ENCODE measurements around the gene SBK2. TPM values are rescaled to one million over a fixed set of nuclear protein-coding genes. Genes with fewer than 3 reads are reported as not detected.

Gene SBK2
- total RNA-seq, 4 donors from 2014 or later = not detected

DNA sequence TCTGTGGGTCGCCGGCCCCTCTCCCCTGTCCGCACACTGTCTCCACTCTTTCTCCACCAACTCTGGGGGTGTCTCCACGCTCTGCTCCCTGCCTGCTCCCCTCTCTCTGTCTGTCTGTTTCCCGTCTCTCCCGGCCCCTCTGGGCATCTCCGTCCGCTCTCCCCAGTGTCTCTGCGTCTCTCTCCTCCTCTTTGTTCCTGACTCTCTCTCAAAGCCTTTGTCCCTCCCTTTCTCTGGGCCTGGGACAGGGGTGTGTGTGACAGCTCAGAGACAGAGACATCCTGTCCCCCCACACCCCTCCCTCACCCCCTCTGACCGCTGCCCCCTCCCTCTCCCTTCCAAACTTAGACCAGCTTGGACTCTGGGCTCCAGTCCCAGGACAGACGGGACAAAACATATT lies 9.1 kb upstream of the SBK2 start:
- peak overlapping the region in 2 of 4 donors; percentile 63 to 67 for H3K27ac ChIP-seq
- DNase-seq = no peak
- no peaks in the 10 kb centered on the region for H3K9me3 ChIP-seq
- H3K36me3 ChIP-seq = no peaks in the 10 kb centered on the region
- H3K4me1 ChIP-seq = peaks cover 0 to 6% (median 0%) of the 10 kb centered on the region in 4 donors
- TF ChIP-seq, protein P1, sequence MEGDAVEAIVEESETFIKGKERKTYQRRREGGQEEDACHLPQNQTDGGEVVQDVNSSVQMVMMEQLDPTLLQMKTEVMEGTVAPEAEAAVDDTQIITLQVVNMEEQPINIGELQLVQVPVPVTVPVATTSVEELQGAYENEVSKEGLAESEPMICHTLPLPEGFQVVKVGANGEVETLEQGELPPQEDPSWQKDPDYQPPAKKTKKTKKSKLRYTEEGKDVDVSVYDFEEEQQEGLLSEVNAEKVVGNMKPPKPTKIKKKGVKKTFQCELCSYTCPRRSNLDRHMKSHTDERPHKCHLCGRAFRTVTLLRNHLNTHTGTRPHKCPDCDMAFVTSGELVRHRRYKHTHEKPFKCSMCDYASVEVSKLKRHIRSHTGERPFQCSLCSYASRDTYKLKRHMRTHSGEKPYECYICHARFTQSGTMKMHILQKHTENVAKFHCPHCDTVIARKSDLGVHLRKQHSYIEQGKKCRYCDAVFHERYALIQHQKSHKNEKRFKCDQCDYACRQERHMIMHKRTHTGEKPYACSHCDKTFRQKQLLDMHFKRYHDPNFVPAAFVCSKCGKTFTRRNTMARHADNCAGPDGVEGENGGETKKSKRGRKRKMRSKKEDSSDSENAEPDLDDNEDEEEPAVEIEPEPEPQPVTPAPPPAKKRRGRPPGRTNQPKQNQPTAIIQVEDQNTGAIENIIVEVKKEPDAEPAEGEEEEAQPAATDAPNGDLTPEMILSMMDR (IDR thresholded peaks at IDR 0.05) = no peak
- no peak for TF ChIP-seq POLR2A (IDR thresholded peaks at IDR 0.05)
- H3K27me3 ChIP-seq = no peaks in the 10 kb centered on the region
- H3K4me3 ChIP-seq = no peak overlapping the region

DNA sequence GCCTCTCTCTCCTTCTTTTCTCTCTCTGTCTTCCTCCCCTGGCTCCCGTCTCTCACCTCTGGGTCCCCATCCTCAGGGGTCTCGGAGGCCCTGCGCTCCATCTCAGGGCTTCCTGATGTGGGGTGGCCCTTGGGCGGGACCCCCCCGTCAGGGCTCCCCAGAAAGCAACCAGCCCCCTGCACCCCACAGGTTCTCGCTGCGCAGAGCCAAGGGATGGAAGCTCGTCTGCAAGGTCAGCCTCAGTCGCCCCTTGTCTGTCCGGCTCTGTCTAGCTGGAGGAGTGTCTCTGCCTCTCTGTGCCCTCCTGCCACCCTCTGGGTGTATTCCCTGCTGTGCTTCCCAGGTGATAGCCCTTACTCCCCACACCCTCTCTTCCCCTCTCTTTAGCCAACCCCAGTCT lies 8.5 kb upstream of the SBK2 start, which contains the start of gene SBK3:
Gene SBK3, minus strand, starts transcription at position 101 of the 400 bp plus-strand sequence. Its CDS starts 0 bp downstream, at position 101.
- TF ChIP-seq POLR2A (IDR thresholded peaks at IDR 0.05) = no peak
- TF ChIP-seq, protein P1 (IDR thresholded peaks at IDR 0.05) = no peak
- peak within 1 kb of the TSS in 2 of 4 donors; percentile 63 to 67 for H3K27ac ChIP-seq
- H3K4me1 ChIP-seq = peaks cover 0 to 6% (median 0%) of the 10 kb centered on the region in 4 donors
- DNase-seq = no peak
- no peak within 1 kb of the TSS for H3K4me3 ChIP-seq
- H3K27me3 ChIP-seq = no peaks in the 10 kb centered on the region
- H3K36me3 ChIP-seq = no peaks in the 10 kb centered on the region
- no peaks in the 10 kb centered on the region for H3K9me3 ChIP-seq

DNA sequence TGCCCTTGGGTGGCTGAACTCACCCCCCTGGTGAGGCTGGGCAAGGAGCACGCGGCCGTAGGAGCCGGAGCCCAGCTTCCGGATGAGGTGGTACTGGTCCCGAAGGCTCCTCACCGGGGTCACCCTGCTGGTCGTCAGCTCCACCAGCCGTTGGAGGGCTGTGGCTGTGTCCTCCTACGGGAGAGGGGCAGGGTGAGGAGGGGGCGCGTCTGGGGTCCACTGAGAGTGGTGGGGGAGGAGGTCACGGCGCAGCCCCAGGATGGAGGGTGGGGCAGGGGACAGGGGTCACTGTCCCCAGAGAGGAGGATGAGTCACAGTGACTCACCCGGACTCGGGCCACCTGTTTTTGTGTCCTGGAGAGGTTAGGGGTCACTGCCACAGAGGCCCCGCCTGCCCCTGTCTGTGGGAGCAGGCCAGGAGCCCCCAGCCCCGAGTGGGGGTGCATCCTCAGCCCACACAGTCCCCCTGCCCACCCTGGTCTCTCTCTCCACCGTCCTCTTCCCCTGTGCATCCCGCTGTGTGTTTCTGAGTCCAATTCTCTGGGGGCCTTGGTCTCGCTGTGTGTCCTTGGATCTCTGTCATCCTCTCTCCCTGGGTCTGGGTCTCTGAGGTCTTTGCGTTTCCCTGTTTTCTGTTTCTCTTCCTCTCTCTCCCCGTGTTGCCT lies 8.0 kb upstream of the SBK2 start:
- H3K27me3 ChIP-seq = no peaks in the 10 kb centered on the region
- H3K4me3 ChIP-seq = no peak overlapping the region
- no peak overlapping the region for H3K27ac ChIP-seq
- no peak for DNase-seq
- H3K4me1 ChIP-seq = peaks cover 0 to 6% (median 0%) of the 10 kb centered on the region in 4 donors
- no peaks in the 10 kb centered on the region for H3K9me3 ChIP-seq
- no peaks in the 10 kb centered on the region for H3K36me3 ChIP-seq
- TF ChIP-seq, protein P1 (IDR thresholded peaks at IDR 0.05) = no peak
- no peak for TF ChIP-seq POLR2A (IDR thresholded peaks at IDR 0.05)

DNA sequence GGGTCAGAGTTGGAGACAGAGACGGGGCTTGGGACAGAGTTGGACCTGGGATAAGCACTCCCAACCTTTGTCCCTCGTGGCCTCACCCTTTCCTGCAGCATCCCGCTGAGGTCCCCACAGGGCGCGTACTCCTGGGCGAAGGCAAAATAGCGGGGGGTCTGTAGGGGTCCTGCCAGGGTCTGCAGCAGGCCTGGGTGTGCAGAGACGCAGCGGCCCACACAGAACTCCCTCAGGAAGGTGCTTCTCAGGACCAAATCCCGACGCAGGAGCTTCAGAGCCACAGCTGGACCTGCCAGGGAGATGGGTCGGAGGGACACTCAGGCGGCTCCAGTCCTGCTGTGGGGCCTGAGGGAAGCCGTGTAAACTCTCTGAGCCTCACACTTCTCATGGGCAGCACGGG lies 7.1 kb upstream of the SBK2 start:
- H3K4me1 ChIP-seq = no peaks in the 10 kb centered on the region
- no peak for DNase-seq
- no peaks in the 10 kb centered on the region for H3K9me3 ChIP-seq
- H3K36me3 ChIP-seq = no peaks in the 10 kb centered on the region
- H3K27ac ChIP-seq = no peak overlapping the region
- TF ChIP-seq, protein P1 (IDR thresholded peaks at IDR 0.05) = no peak
- no peak for TF ChIP-seq POLR2A (IDR thresholded peaks at IDR 0.05)
- no peaks in the 10 kb centered on the region for H3K27me3 ChIP-seq
- no peak overlapping the region for H3K4me3 ChIP-seq

DNA sequence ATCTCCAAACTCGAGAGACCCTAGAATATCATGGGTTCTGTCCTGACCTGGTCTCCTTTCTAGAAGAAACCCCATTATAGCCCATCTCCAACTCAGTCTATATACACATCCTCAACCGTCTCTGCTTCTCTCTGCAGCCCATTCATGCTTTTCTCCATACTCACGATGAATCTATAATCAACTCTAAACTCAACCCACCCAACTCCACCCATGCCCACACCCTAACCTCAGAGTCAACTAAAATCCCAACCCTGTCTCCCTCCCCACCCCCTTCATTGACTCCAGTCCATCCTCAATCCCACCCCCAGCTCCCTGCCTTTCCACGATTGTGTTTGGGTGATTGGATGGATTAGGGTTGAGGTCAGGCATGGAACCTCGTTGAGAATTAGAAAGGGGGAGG lies 6.6 kb upstream of the SBK2 start:
- Histone ChIP-seq H3K27ac (no peak overlapping the region), H3K4me1 (no peaks in the 10 kb centered on the region), H3K27me3 (no peaks in the 10 kb centered on the region), H3K9me3 (no peaks in the 10 kb centered on the region), H3K36me3 (no peaks in the 10 kb centered on the region), H3K4me3 (no peak overlapping the region)
- TF ChIP-seq POLR2A (IDR thresholded peaks at IDR 0.05) = no peak
- TF ChIP-seq, protein P1 (IDR thresholded peaks at IDR 0.05) = no peak
- no peak for DNase-seq

Measured in Peyer's patch (tissue), 4 donors.